HG03354 (cell line): ENCODE data around the gene MKNK1.
A peak's percentile ranks its signal among the peaks of the same experiment; 100 is the strongest.

Experiments used
- ATAC-seq: cut with Tn5 transposase; IDR thresholded peaks from one replicate; pipeline ENCODE4 v1.9.1; 2021; ENCODE audit warnings: mild to moderate bottlenecking; ENCODE audit not compliant: unreplicated experiment, poor library complexity, severe bottlenecking

Gene MKNK1

GRCh38 chr1:46621930-46622329, 17.9 kb upstream of the MKNK1 start:
- ATAC-seq = no peak

GRCh38 chr1:46619656-46620258, 15.7 kb upstream of the MKNK1 start:
- no peak for ATAC-seq

GRCh38 chr1:46618754-46619415, 14.8 kb upstream of the MKNK1 start:
- no peak for ATAC-seq

- ATAC-seq = no peak
These were observed 13.8 kb upstream of the MKNK1 start for GRCh38 chr1:46617833-46618232.

- no peak for ATAC-seq
These were observed 13.2 kb upstream of the MKNK1 start for GRCh38 chr1:46617108-46617800.

GRCh38 chr1:46616277-46617107, 12.4 kb upstream of the MKNK1 start, which contains the start of gene MOB3C:
MOB3C (minus strand) TSS chr1:46616811; CDS start chr1:46613321, 3,490 bp downstream.
- ATAC-seq = peak; percentile 63

GRCh38 chr1:46615735-46616134, 11.7 kb upstream of the MKNK1 start:
- ATAC-seq = no peak

- no peak for ATAC-seq
These were observed 11.0 kb upstream of the MKNK1 start for GRCh38 chr1:46615088-46615487.

GRCh38 chr1:46614604-46614984, 10.5 kb upstream of the MKNK1 start:
- ATAC-seq = no peak

GRCh38 chr1:46613661-46614603, 9.9 kb upstream of the MKNK1 start:
- ATAC-seq = peak; percentile 63

- ATAC-seq = no peak
These were observed 9.0 kb upstream of the MKNK1 start for GRCh38 chr1:46612937-46613660.

- ATAC-seq = no peak
These were observed 7.7 kb upstream of the MKNK1 start for GRCh38 chr1:46611691-46612221.

GRCh38 chr1:46607345-46608130, 3.5 kb upstream of the MKNK1 start:
- ATAC-seq = no peak

GRCh38 chr1:46606255-46606965, 2.3 kb upstream of the MKNK1 start:
- ATAC-seq = no peak

GRCh38 chr1:46605232-46605631, 1.2 kb upstream of the MKNK1 start:
- ATAC-seq = no peak

GRCh38 chr1:46603481-46603857, 599 bp downstream of the MKNK1 start:
- no peak for ATAC-seq
